ENCODE measurements around the gene STUB1.
"Not testable (repeated sequence)": the region's sequence is repeated elsewhere in the genome, so short reads cannot be mapped to it uniquely, and the experiment has no call there.

Gene STUB1

DNA sequence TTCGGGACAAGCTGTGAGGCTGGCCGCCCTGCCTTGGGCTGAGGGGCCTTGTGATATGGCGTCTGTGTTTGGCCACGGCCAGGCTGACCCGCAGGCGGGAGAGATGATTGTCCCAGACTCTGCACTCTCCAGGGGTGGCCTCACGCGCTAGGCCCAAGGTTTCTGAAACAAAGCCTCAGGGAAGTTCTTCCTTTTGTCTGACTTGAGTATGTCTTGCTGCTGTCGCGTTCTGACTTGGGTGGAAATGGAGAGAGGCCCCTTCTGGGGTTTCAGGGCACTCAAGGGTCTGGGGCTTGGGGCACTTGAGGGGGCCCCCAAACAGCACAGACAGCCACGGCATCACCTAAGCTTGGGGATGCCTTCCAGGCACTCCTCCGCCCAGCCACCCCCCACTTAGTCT lies 30.9 kb downstream of the STUB1 start:
- Mint-ChIP-seq H3K27me3 (peaks cover 64% of the 10 kb centered on the region), H3K9me3 (no peaks in the 10 kb centered on the region), H3K27ac (no peak overlapping the region), H3K4me1 (ENCODE audit: low read depth) (peaks cover 4% of the 10 kb centered on the region), H3K36me3 (ENCODE audit: low read depth) (no peaks in the 10 kb centered on the region), H3K4me3 (no peak overlapping the region)
- no peak for DNase-seq

- H3K4me3 Mint-ChIP-seq = no peak overlapping the region
- peak; percentile 88 for DNase-seq
- no peak overlapping the region for H3K27ac Mint-ChIP-seq
- peaks cover 61% of the 10 kb centered on the region for H3K27me3 Mint-ChIP-seq
- H3K36me3 Mint-ChIP-seq (ENCODE audit: low read depth) = no peaks in the 10 kb centered on the region
- H3K9me3 Mint-ChIP-seq = no peaks in the 10 kb centered on the region
- H3K4me1 Mint-ChIP-seq (ENCODE audit: low read depth) = peaks cover 6% of the 10 kb centered on the region
These were observed 31.5 kb downstream of the STUB1 start for GRCh38 chr16:711548-712320.

DNA sequence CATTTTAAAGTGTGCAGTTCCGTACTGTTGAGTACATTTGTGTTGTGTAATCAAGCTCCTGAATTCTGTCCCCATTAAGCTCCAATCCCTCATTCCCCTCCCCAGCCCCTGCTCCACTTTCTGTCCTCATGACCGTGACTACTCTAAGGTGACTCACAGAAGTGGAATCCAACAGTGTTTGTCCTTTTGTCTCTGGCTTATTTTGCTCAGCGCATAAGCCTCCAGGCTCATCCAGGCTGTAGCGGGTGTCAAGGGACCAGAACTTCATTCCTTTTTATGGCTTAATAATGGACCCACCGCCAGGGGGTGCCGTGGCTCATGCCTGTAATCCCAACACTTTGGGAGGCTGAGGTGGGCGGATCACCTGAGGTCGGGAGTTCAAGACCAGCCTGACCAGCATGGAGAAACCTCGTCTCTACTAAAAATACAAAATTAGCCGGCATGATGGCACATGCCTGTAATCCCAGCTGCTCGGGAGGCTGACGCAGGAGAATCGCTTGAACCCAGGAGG lies 32.6 kb downstream of the STUB1 start:
- not testable (repeated sequence) for H3K4me1 Mint-ChIP-seq (ENCODE audit: low read depth); H3K9me3 Mint-ChIP-seq; H3K4me3 Mint-ChIP-seq; H3K36me3 Mint-ChIP-seq (ENCODE audit: low read depth); H3K27ac Mint-ChIP-seq
- peak; percentile 72 for DNase-seq
- peaks cover 52% of the 10 kb centered on the region for H3K27me3 Mint-ChIP-seq

- H3K4me3 Mint-ChIP-seq = no peak overlapping the region
- no peak overlapping the region for H3K27ac Mint-ChIP-seq
- no peaks in the 10 kb centered on the region for H3K36me3 Mint-ChIP-seq (ENCODE audit: low read depth)
- H3K9me3 Mint-ChIP-seq = no peaks in the 10 kb centered on the region
- no peak for DNase-seq
- H3K4me1 Mint-ChIP-seq (ENCODE audit: low read depth) = peaks cover 11% of the 10 kb centered on the region
- H3K27me3 Mint-ChIP-seq = peaks cover 39% of the 10 kb centered on the region
These were observed 33.9 kb downstream of the STUB1 start for GRCh38 chr16:714079-714478.

GRCh38 chr16:714558-715476 lies 34.6 kb downstream of the STUB1 start, which contains the start of gene METRN:
METRN (plus strand) TSS chr16:715118; CDS start chr16:715290, 172 bp downstream.
- Mint-ChIP-seq H3K27me3 (peaks cover 32% of the 10 kb centered on the region), H3K36me3 (ENCODE audit: low read depth) (no peaks in the 10 kb centered on the region), H3K4me3 (peak within 1 kb of the TSS; percentile 73), H3K27ac (no peak within 1 kb of the TSS), H3K9me3 (no peaks in the 10 kb centered on the region), H3K4me1 (ENCODE audit: low read depth) (peaks cover 18% of the 10 kb centered on the region)
- peak; percentile 94 for DNase-seq

DNA sequence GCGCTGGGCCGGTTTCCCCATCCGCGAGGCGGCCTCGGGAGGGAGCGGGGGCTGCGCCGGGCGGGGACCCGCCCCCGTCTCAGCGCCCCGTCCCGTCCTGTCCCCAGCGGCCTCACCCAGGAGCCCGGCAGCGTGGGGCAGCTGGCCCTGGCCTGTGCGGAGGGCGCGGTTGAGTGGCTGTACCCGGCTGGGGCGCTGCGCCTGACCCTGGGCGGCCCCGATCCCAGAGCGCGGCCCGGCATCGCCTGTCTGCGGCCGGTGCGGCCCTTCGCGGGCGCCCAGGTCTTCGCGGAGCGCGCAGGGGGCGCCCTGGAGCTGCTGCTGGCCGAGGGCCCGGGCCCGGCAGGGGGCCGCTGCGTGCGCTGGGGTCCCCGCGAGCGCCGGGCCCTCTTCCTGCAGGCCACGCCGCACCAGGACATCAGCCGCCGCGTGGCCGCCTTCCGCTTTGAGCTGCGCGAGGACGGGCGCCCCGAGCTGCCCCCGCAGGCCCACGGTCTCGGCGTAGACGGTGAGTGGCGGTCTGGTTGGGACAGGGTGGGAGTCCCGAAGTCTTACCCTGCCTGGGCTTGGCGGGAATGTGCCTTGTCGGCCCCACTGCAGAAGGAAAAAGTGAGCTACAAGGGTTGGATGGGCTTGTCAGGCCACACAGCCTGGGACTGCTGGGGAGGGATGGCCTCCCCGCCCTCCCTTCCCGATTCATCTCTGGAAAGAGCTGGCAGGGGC lies 35.4 kb downstream of the STUB1 start:
- DNase-seq = peak; percentile 72
- peaks cover 2% of the 10 kb centered on the region for H3K36me3 Mint-ChIP-seq (ENCODE audit: low read depth)
- H3K9me3 Mint-ChIP-seq = no peaks in the 10 kb centered on the region

DNA sequence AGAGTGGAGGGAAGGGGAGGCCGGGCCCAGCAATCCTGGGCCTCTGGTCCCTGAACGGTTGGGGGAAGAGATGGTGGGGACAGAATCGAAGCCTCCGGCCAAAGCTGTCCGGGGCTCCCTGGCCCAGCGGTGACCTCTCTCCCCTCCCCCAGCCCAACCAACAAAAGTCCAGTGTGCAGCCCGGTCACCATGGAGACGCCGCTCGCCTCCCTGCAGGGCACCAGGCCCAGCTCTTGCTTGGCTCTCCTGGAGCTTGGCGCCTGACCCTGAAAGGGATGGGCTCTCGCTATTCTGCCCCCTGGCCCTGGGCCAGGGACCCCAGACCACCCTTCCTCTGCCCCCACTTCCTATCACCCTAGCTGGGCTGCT lies 36.0 kb downstream of the STUB1 start:
- Mint-ChIP-seq H3K4me1 (ENCODE audit: low read depth) (peaks cover 24% of the 10 kb centered on the region), H3K36me3 (ENCODE audit: low read depth) (peaks cover 2% of the 10 kb centered on the region), H3K9me3 (no peaks in the 10 kb centered on the region), H3K27ac (no peak overlapping the region), H3K27me3 (peaks cover 18% of the 10 kb centered on the region), H3K4me3 (peak overlapping the region; percentile 73)
- no peak for DNase-seq

More for the DNA sequence above, 35.4 kb downstream of the STUB1 start:
- Mint-ChIP-seq H3K27ac (no peak overlapping the region), H3K4me3 (peak overlapping the region; percentile 73), H3K27me3 (peaks cover 24% of the 10 kb centered on the region), H3K4me1 (ENCODE audit: low read depth) (peaks cover 24% of the 10 kb centered on the region)

DNA sequence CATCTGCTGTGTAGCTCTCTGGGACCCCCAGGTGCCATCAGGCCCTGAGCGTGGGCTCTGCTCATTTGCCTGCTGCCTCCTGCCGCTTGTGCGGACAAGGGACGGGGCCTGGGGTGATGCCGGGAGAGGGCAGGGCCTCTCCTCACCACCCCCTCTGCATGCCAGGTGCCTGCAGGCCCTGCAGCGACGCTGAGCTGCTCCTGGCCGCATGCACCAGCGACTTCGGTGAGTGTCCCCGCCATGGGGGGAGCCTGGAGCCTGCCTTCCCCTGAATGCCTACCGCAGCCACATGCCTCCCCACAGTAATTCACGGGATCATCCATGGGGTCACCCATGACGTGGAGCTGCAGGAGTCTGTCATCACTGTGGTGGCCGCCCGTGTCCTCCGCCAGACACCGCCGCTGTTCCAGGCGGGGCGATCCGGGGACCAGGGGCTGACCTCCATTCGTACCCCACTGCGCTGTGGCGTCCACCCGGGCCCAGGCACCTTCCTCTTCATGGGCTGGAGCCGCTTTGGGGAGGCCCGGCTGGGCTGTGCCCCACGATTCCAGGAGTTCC lies 36.6 kb downstream of the STUB1 start:
- H3K27ac Mint-ChIP-seq = no peak overlapping the region
- DNase-seq = no peak
- H3K27me3 Mint-ChIP-seq = peaks cover 17% of the 10 kb centered on the region
- peaks cover 2% of the 10 kb centered on the region for H3K36me3 Mint-ChIP-seq (ENCODE audit: low read depth)
- H3K4me3 Mint-ChIP-seq = peak overlapping the region; percentile 73
- no peaks in the 10 kb centered on the region for H3K9me3 Mint-ChIP-seq
- peaks cover 24% of the 10 kb centered on the region for H3K4me1 Mint-ChIP-seq (ENCODE audit: low read depth)

DNA sequence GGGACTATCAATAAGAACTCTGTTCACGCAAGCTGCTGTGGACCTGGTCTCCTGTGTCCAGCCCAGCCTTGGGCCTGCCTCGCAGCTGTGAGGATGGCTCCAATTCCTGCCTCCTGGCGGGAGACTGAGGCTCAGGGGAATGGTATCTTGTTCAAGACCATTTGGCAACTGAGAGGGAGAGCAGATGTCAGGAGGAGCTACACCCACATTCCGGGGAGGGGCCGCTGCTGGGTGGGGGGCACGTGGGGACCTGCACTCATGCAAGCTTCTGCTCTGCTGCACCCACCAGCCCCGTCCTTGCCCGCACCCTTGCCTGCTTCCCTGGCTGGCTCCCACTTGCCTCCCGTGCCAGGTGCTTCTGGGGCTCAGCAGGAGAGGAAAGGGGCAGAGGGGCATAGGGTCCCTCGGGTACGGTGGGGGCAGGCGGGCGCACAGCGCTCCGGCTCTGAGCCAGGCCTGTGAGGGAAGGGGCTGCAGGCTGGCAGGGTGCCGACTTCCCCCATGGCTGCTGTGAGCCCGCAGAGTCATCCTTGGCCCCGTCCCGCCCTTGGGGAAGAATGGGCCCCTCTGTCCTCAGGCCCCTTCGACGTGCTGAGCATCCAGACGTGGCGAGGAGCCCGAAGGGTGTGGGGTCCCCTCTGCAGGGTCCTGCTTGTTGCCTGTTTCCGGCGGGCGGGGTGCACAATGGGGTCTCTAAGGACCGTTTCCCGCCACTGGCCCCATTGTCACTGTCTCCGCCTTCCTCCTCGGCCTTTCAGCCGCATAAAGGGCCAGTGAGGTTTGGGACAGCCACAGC lies 37.4 kb downstream of the STUB1 start:
- Mint-ChIP-seq H3K36me3 (ENCODE audit: low read depth) (peaks cover 4% of the 10 kb centered on the region), H3K27ac (no peak overlapping the region), H3K9me3 (no peaks in the 10 kb centered on the region), H3K4me1 (ENCODE audit: low read depth) (peaks cover 28% of the 10 kb centered on the region), H3K4me3 (no peak overlapping the region), H3K27me3 (peaks cover 15% of the 10 kb centered on the region)
- DNase-seq = no peak

DNA sequence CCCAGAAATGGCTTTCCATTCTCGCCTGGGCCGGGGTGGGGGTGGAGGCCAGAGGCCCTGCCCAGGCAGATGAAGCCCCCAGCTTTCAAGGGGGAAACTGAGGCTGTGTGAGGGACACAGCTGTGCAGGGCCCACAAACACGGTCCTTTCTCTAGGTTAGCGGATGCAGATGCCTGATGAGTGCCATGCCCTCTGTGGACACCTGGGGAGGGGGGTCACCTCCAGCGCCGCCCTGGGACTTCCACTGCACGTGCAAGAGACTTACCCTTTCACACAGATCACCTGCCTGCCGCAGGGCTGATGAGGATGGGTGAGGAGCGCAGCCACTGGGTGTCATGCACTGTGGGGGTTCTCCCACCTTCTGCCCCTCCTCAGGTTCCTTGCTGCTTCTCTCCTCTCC lies 38.2 kb downstream of the STUB1 start:
- peaks cover 11% of the 10 kb centered on the region for H3K27me3 Mint-ChIP-seq

DNA sequence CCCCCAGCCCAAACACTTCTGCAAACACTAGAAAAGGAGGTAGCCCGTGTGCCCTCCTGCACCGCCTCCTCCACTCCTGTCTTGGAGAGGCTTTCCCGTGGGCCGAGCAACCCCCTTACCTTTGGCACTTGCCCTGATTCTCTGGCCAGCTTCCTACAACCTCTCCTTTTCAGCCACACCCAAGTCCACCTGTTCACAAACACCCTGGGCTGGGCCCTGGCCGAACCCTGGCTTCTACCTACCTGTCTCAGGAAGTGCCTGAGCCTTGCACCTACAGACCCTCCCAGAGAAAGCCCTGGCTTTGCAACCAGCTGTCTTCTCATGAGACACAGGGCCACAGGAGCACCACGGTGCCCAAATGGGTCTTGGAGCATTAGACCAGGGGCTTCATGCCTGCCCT lies 38.7 kb downstream of the STUB1 start:
- Mint-ChIP-seq H3K4me3 (peak overlapping the region; percentile 85), H3K9me3 (no peaks in the 10 kb centered on the region), H3K27ac (peak overlapping the region; percentile 47), H3K27me3 (peaks cover 7% of the 10 kb centered on the region), H3K4me1 (ENCODE audit: low read depth) (peaks cover 29% of the 10 kb centered on the region), H3K36me3 (ENCODE audit: low read depth) (peaks cover 12% of the 10 kb centered on the region)
- no peak for DNase-seq

More for the DNA sequence above, 38.2 kb downstream of the STUB1 start:
- H3K9me3 Mint-ChIP-seq = no peaks in the 10 kb centered on the region
- H3K36me3 Mint-ChIP-seq (ENCODE audit: low read depth) = peaks cover 8% of the 10 kb centered on the region
- H3K4me1 Mint-ChIP-seq (ENCODE audit: low read depth) = peaks cover 29% of the 10 kb centered on the region
- no peak overlapping the region for H3K27ac Mint-ChIP-seq
- no peak overlapping the region for H3K4me3 Mint-ChIP-seq
- no peak for DNase-seq

- Mint-ChIP-seq H3K4me3 (peak overlapping the region; percentile 85), H3K27me3 (peaks cover 3% of the 10 kb centered on the region), H3K36me3 (ENCODE audit: low read depth) (peaks cover 12% of the 10 kb centered on the region), H3K4me1 (ENCODE audit: low read depth) (peaks cover 29% of the 10 kb centered on the region), H3K27ac (peak overlapping the region; percentile 89), H3K9me3 (no peaks in the 10 kb centered on the region)
- no peak for DNase-seq
These were observed 39.7 kb downstream of the STUB1 start for GRCh38 chr16:719815-720446.

- DNase-seq = peak; percentile 75
- Mint-ChIP-seq H3K4me3 (peak overlapping the region; percentile 85), H3K9me3 (no peaks in the 10 kb centered on the region), H3K4me1 (ENCODE audit: low read depth) (peaks cover 29% of the 10 kb centered on the region), H3K27ac (peak overlapping the region; percentile 89), H3K36me3 (ENCODE audit: low read depth) (peaks cover 12% of the 10 kb centered on the region), H3K27me3 (peaks cover 3% of the 10 kb centered on the region)
These were observed 40.3 kb downstream of the STUB1 start for GRCh38 chr16:720447-720989.

All from activated T-cell treated with anti-CD3 and anti-CD28 coated beads, Interleukin-2, amount 50 U/mL, for 24 hours (primary cell).